MM.1S (cell line): ENCODE data around the gene LMX1B.
A peak's percentile ranks its signal among the peaks of the same experiment; 100 is the strongest.

Experiments
- DNase-seq: peaks from one replicate; pipeline ENCODE4 v3.0.0-alpha.2; 2015
- H2AFZ ChIP-seq: fragments of 300-600 bp; sonication (generic); 2 replicates; pipeline ENCODE4 v1.6.0; 2016; ENCODE audit warnings: antibody characterized with exemption, low read length
- H3F3A ChIP-seq: fragments of 300-600 bp; sonication (generic); 2 replicates; pipeline ENCODE4 v1.6.1; 2016; ENCODE audit warnings: mild to moderate bottlenecking, antibody characterized with exemption, low read length, moderate library complexity, mixed read lengths; ENCODE audit not compliant: insufficient read depth
- H3K27ac ChIP-seq: fragments of 300-600 bp; sonication (generic); 2 replicates; pipeline ENCODE4 v1.5.1; 2016; ENCODE audit warnings: mild to moderate bottlenecking, low read length
- H3K27me3 ChIP-seq: fragments of 300-600 bp; sonication (generic); replicated peaks from 2 replicates; pipeline ENCODE4 v1.6.0; 2016; ENCODE audit warnings: low read length; ENCODE audit not compliant: insufficient read depth
- H3K36me3 ChIP-seq: fragments of 300-600 bp; sonication (generic); replicated peaks from 2 replicates; pipeline ENCODE4 v1.6.1; 2016; ENCODE audit warnings: mild to moderate bottlenecking, low read length, mixed read lengths; ENCODE audit not compliant: insufficient read depth
- H3K4me1 ChIP-seq: fragments of 300-600 bp; sonication (generic); 2 replicates; pipeline ENCODE4 v1.6.1; 2016; ENCODE audit warnings: low read length, mixed read lengths
- H3K4me2 ChIP-seq: fragments of 300-600 bp; sonication (generic); 2 replicates; pipeline ENCODE4 v1.6.0; 2016; ENCODE audit warnings: low read depth, low read length
- H3K4me3 ChIP-seq: fragments of 300-600 bp; sonication (generic); 2 replicates; pipeline ENCODE4 v1.5.1; 2016; ENCODE audit warnings: low read length, mixed read lengths
- H3K79me2 ChIP-seq: fragments of 300-600 bp; sonication (generic); 2 replicates; pipeline ENCODE4 v1.6.1; 2016; ENCODE audit warnings: mixed run types, low read length, mixed read lengths
- H3K9ac ChIP-seq: fragments of 300-600 bp; sonication (generic); 2 replicates; pipeline ENCODE4 v1.6.1; 2016; ENCODE audit warnings: low read length, mixed read lengths
- H3K9me2 ChIP-seq: fragments of 300-600 bp; sonication (generic); replicated peaks from 2 replicates; pipeline ENCODE4 v1.6.1; 2016; ENCODE audit warnings: mild to moderate bottlenecking, low read length, mixed read lengths; ENCODE audit not compliant: insufficient read depth
- H3K9me3 ChIP-seq: fragments of 300-600 bp; sonication (generic); replicated peaks from 2 replicates; pipeline ENCODE4 v1.6.1; 2016; ENCODE audit warnings: mild to moderate bottlenecking, low read length, mixed read lengths; ENCODE audit not compliant: insufficient read depth
- H4K20me1 ChIP-seq: fragments of 300-600 bp; sonication (generic); 2 replicates; pipeline ENCODE4 v1.6.1; 2016; ENCODE audit warnings: mild to moderate bottlenecking, low read length, moderate library complexity, mixed read lengths; ENCODE audit not compliant: insufficient read depth
- EZH2 ChIP-seq: fragments of 300-600 bp; sonication (generic); optimal IDR thresholded peaks from 2 replicates; pipeline ENCODE3; 2017; ENCODE audit warnings: low read depth, mild to moderate bottlenecking, antibody characterized with exemption, low read length, mixed read lengths
- EZH2phosphoT487 ChIP-seq: fragments of 300-600 bp; sonication (generic); IDR thresholded peaks from 2 replicates; pipeline ENCODE4 v1.6.1; 2018; ENCODE audit warnings: antibody characterized with exemption, low read length
- TF ChIP-seq, protein P1 (sequence below): fragments of 300-600 bp; sonication (generic); IDR thresholded peaks from 2 replicates; pipeline ENCODE4 v1.5.1; 2016; ENCODE audit warnings: antibody characterized with exemption, low read length, mixed read lengths

The LMX1B gene

GRCh38 chr9:126721564-126721981 lies 107.8 kb downstream of the LMX1B start:
- Histone ChIP-seq H3K36me3 (no peaks in the 10 kb centered on the region), H3K4me2 (no peak overlapping the region), H3K9me2 (no peaks in the 10 kb centered on the region), H3K9ac (no peak overlapping the region), H3K27ac (no peak overlapping the region), H3F3A (no peaks in the 10 kb centered on the region; the same call in 1 of the 2 replicates), H3K79me2 (no peaks in the 10 kb centered on the region), H2AFZ (no peak overlapping the region), H3K4me3 (no peak overlapping the region), H3K9me3 (no peaks in the 10 kb centered on the region), H3K27me3 (peaks cover 23% of the 10 kb centered on the region; the same call in 1 of the 2 replicates), H4K20me1 (no peaks in the 10 kb centered on the region), H3K4me1 (peaks cover 7% of the 10 kb centered on the region; the same call in 1 of the 2 replicates)
- TF ChIP-seq EZH2, result no peak
- TF ChIP-seq, protein P1, sequence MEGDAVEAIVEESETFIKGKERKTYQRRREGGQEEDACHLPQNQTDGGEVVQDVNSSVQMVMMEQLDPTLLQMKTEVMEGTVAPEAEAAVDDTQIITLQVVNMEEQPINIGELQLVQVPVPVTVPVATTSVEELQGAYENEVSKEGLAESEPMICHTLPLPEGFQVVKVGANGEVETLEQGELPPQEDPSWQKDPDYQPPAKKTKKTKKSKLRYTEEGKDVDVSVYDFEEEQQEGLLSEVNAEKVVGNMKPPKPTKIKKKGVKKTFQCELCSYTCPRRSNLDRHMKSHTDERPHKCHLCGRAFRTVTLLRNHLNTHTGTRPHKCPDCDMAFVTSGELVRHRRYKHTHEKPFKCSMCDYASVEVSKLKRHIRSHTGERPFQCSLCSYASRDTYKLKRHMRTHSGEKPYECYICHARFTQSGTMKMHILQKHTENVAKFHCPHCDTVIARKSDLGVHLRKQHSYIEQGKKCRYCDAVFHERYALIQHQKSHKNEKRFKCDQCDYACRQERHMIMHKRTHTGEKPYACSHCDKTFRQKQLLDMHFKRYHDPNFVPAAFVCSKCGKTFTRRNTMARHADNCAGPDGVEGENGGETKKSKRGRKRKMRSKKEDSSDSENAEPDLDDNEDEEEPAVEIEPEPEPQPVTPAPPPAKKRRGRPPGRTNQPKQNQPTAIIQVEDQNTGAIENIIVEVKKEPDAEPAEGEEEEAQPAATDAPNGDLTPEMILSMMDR, result no peak
- TF ChIP-seq EZH2phosphoT487, result no peak
- DNase-seq, result no peak

- TF ChIP-seq EZH2phosphoT487, result no peak
- TF ChIP-seq, protein P1, result no peak
- H3K4me2 ChIP-seq, result peak overlapping the region; percentile 96
- no peaks in the 10 kb centered on the region for H3K9me3 ChIP-seq
- H3K36me3 ChIP-seq, result no peaks in the 10 kb centered on the region
- no peaks in the 10 kb centered on the region for H3K9me2 ChIP-seq
- peak overlapping the region; percentile 80 for H3K4me3 ChIP-seq
- peak overlapping the region; percentile 64; the same call in 1 of the 2 replicates for H3K9ac ChIP-seq
- no peak overlapping the region for H3K27ac ChIP-seq
- H3K27me3 ChIP-seq, result peaks cover 23% of the 10 kb centered on the region; the same call in 1 of the 2 replicates
- no peaks in the 10 kb centered on the region for H4K20me1 ChIP-seq
- peak overlapping the region; percentile 93 for H2AFZ ChIP-seq
- DNase-seq, result peak; percentile 72
- peaks cover 7% of the 10 kb centered on the region; the same call in 1 of the 2 replicates for H3K4me1 ChIP-seq
- H3K79me2 ChIP-seq, result no peaks in the 10 kb centered on the region
- no peaks in the 10 kb centered on the region; the same call in 1 of the 2 replicates for H3F3A ChIP-seq
Observed at GRCh38 chr9:126722252-126722921, 108.7 kb downstream of the LMX1B start.

DNA sequence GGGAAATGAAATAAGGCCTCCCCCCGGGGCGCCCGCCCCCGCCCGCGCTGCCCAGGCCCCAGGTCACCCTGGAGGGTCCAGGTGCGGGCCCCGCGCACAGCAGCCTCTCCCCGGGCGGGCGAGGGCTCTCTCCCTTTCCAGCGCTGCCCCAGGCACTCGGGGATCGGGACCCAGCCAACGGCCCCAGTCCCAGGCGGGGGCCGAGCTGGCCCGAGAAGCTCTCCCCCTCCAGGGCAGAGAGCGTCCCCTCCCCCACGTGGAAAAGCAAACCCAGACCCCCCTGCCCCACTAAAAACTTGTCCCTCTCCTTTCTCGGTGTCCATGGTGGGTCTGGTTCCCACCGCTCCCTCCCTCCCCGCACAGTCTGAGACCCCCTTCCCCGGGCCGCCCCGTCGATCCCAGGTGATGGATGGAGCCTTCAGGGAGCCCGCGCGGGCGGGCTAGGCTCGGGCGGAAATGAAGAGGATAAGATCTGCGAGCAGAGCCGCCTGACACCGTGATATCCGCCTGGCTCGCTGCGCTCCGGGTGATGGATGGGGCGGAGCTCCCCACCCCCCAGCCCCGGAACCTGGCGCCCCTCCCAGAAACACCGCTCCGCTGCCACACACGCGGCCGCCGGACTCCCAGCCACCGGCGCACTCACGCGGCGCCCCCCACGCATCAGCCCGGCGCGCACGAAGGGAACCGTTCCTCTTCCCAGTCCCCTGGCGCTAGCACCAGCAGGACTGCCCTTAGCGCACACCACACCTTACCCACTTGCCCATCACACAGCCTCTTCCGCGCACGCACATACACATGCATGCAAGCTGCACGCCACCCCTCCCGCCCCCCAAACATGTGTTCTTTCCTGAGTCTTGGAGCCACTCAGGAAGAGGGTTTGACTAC lies 109.4 kb downstream of the LMX1B start:
- no peak overlapping the region for H3K27ac ChIP-seq
- no peaks in the 10 kb centered on the region for H3K79me2 ChIP-seq
- peak; percentile 41 for DNase-seq
- H2AFZ ChIP-seq, result peak overlapping the region; percentile 93
- peak overlapping the region; percentile 96 for H3K4me2 ChIP-seq
- no peaks in the 10 kb centered on the region for H3K36me3 ChIP-seq
- no peaks in the 10 kb centered on the region for H3K9me3 ChIP-seq
- peaks cover 23% of the 10 kb centered on the region; the same call in 1 of the 2 replicates for H3K27me3 ChIP-seq
- TF ChIP-seq EZH2phosphoT487 (no peak), EZH2 (no peak)
- TF ChIP-seq, protein P1, result no peak
- no peaks in the 10 kb centered on the region for H4K20me1 ChIP-seq
- peak overlapping the region; percentile 64; the same call in 1 of the 2 replicates for H3K9ac ChIP-seq
- peaks cover 7% of the 10 kb centered on the region; the same call in 1 of the 2 replicates for H3K4me1 ChIP-seq
- H3K4me3 ChIP-seq, result peak overlapping the region; percentile 80
- no peaks in the 10 kb centered on the region for H3K9me2 ChIP-seq
- no peaks in the 10 kb centered on the region; the same call in 1 of the 2 replicates for H3F3A ChIP-seq
